ENCODE results near the gene TTBK1.

TTBK1 gene

GRCh38 chr6:43267619-43268354 is 24.5 kb downstream of the TTBK1 start:
- Histone ChIP-seq H3K36me3 (ENCODE audit: insufficient read depth, low read depth, low read length) (no peaks in the 10 kb centered on the region), H3K27ac (ENCODE audit: low read length) (no peak overlapping the region), H3K9ac (ENCODE audit: low read depth, low read length) (peak overlapping the region; percentile 16; the same call in 1 of the 2 replicates), H3K9me3 (ENCODE audit: insufficient read depth, low read depth, low read length) (no peaks in the 10 kb centered on the region), H3K4me1 (ENCODE audit: insufficient read depth, low read length) (peaks cover 6% of the 10 kb centered on the region; the same call in 1 of the 2 replicates), H3K27me3 (ENCODE audit: insufficient read depth, low read length) (peaks cover 52% of the 10 kb centered on the region), H3K4me3 (ENCODE audit: low read length) (no peak overlapping the region)

GRCh38 chr6:43268355-43268700 is 25.0 kb downstream of the TTBK1 start:
- Histone ChIP-seq H3K9me3 (ENCODE audit: insufficient read depth, low read depth, low read length) (no peaks in the 10 kb centered on the region), H3K27me3 (ENCODE audit: insufficient read depth, low read length) (peaks cover 57% of the 10 kb centered on the region), H3K27ac (ENCODE audit: low read length) (no peak overlapping the region), H3K36me3 (ENCODE audit: insufficient read depth, low read depth, low read length) (no peaks in the 10 kb centered on the region), H3K4me1 (ENCODE audit: insufficient read depth, low read length) (peaks cover 6% of the 10 kb centered on the region; the same call in 1 of the 2 replicates), H3K9ac (ENCODE audit: low read depth, low read length) (no peak overlapping the region), H3K4me3 (ENCODE audit: low read length) (no peak overlapping the region)

GRCh38 chr6:43268782-43269272 is 25.5 kb downstream of the TTBK1 start:
- 0 out of 2 replicates have a peak overlapping the region, but pooled peaks have one; percentile 45 for H3K4me3 ChIP-seq (ENCODE audit: low read length)
- no peaks in the 10 kb centered on the region for H3K36me3 ChIP-seq (ENCODE audit: insufficient read depth, low read depth, low read length)
- H3K27ac ChIP-seq (ENCODE audit: low read length) = no peak overlapping the region
- H3K27me3 ChIP-seq (ENCODE audit: insufficient read depth, low read length) = peaks cover 62% of the 10 kb centered on the region
- H3K9ac ChIP-seq (ENCODE audit: low read depth, low read length) = no peak overlapping the region
- H3K9me3 ChIP-seq (ENCODE audit: insufficient read depth, low read depth, low read length) = no peaks in the 10 kb centered on the region
- peaks cover 6% of the 10 kb centered on the region; the same call in 1 of the 2 replicates for H3K4me1 ChIP-seq (ENCODE audit: insufficient read depth, low read length)

GRCh38 chr6:43269273-43270007 is 26.2 kb downstream of the TTBK1 start:
- H3K9ac ChIP-seq (ENCODE audit: low read depth, low read length) = no peak overlapping the region
- H3K27ac ChIP-seq (ENCODE audit: low read length) = no peak overlapping the region
- no peaks in the 10 kb centered on the region for H3K36me3 ChIP-seq (ENCODE audit: insufficient read depth, low read depth, low read length)
- H3K27me3 ChIP-seq (ENCODE audit: insufficient read depth, low read length) = peaks cover 68% of the 10 kb centered on the region
- peak overlapping the region; percentile 45; the same call in 1 of the 2 replicates for H3K4me3 ChIP-seq (ENCODE audit: low read length)
- no peaks in the 10 kb centered on the region for H3K9me3 ChIP-seq (ENCODE audit: insufficient read depth, low read depth, low read length)
- peaks cover 6% of the 10 kb centered on the region; the same call in 1 of the 2 replicates for H3K4me1 ChIP-seq (ENCODE audit: insufficient read depth, low read length)

- H3K4me1 ChIP-seq (ENCODE audit: insufficient read depth, low read length) = peaks cover 8% of the 10 kb centered on the region; the same call in 1 of the 2 replicates
- no peak overlapping the region for H3K9ac ChIP-seq (ENCODE audit: low read depth, low read length)
- H3K4me3 ChIP-seq (ENCODE audit: low read length) = no peak overlapping the region
- peaks cover 86% of the 10 kb centered on the region for H3K27me3 ChIP-seq (ENCODE audit: insufficient read depth, low read length)
- no peaks in the 10 kb centered on the region for H3K36me3 ChIP-seq (ENCODE audit: insufficient read depth, low read depth, low read length)
- H3K9me3 ChIP-seq (ENCODE audit: insufficient read depth, low read depth, low read length) = no peaks in the 10 kb centered on the region
- no peak overlapping the region for H3K27ac ChIP-seq (ENCODE audit: low read length)
Observed at GRCh38 chr6:43271103-43271815, 28.0 kb downstream of the TTBK1 start.

- Histone ChIP-seq H3K27me3 (ENCODE audit: insufficient read depth, low read length) (peaks cover 93% of the 10 kb centered on the region), H3K9ac (ENCODE audit: low read depth, low read length) (no peak overlapping the region), H3K27ac (ENCODE audit: low read length) (no peak overlapping the region), H3K4me3 (ENCODE audit: low read length) (no peak overlapping the region), H3K4me1 (ENCODE audit: insufficient read depth, low read length) (peaks cover 12% of the 10 kb centered on the region), H3K36me3 (ENCODE audit: insufficient read depth, low read depth, low read length) (no peaks in the 10 kb centered on the region), H3K9me3 (ENCODE audit: insufficient read depth, low read depth, low read length) (no peaks in the 10 kb centered on the region)
Observed at GRCh38 chr6:43271944-43272343, 28.7 kb downstream of the TTBK1 start.

- Histone ChIP-seq H3K36me3 (ENCODE audit: insufficient read depth, low read depth, low read length) (no peaks in the 10 kb centered on the region), H3K27ac (ENCODE audit: low read length) (no peak overlapping the region), H3K9ac (ENCODE audit: low read depth, low read length) (no peak overlapping the region), H3K9me3 (ENCODE audit: insufficient read depth, low read depth, low read length) (no peaks in the 10 kb centered on the region), H3K4me3 (ENCODE audit: low read length) (no peak overlapping the region), H3K27me3 (ENCODE audit: insufficient read depth, low read length) (peaks cover 90% of the 10 kb centered on the region), H3K4me1 (ENCODE audit: insufficient read depth, low read length) (peaks cover 19% of the 10 kb centered on the region)
Observed at GRCh38 chr6:43273707-43274106, 30.4 kb downstream of the TTBK1 start.

GRCh38 chr6:43274127-43274915 is 31.0 kb downstream of the TTBK1 start:
- H3K27me3 ChIP-seq (ENCODE audit: insufficient read depth, low read length) = peaks cover 84% of the 10 kb centered on the region
- no peak overlapping the region for H3K27ac ChIP-seq (ENCODE audit: low read length)
- H3K36me3 ChIP-seq (ENCODE audit: insufficient read depth, low read depth, low read length) = no peaks in the 10 kb centered on the region
- H3K4me3 ChIP-seq (ENCODE audit: low read length) = peak overlapping the region; percentile 58
- no peak overlapping the region for H3K9ac ChIP-seq (ENCODE audit: low read depth, low read length)
- H3K9me3 ChIP-seq (ENCODE audit: insufficient read depth, low read depth, low read length) = no peaks in the 10 kb centered on the region
- peaks cover 24% of the 10 kb centered on the region for H3K4me1 ChIP-seq (ENCODE audit: insufficient read depth, low read length)

- no peaks in the 10 kb centered on the region for H3K9me3 ChIP-seq (ENCODE audit: insufficient read depth, low read depth, low read length)
- H3K4me3 ChIP-seq (ENCODE audit: low read length) = peak overlapping the region; percentile 75
- no peak overlapping the region for H3K27ac ChIP-seq (ENCODE audit: low read length)
- peaks cover 24% of the 10 kb centered on the region for H3K4me1 ChIP-seq (ENCODE audit: insufficient read depth, low read length)
- no peak overlapping the region for H3K9ac ChIP-seq (ENCODE audit: low read depth, low read length)
- H3K27me3 ChIP-seq (ENCODE audit: insufficient read depth, low read length) = peaks cover 77% of the 10 kb centered on the region
- no peaks in the 10 kb centered on the region for H3K36me3 ChIP-seq (ENCODE audit: insufficient read depth, low read depth, low read length)
Observed at GRCh38 chr6:43274916-43275597, 31.8 kb downstream of the TTBK1 start.

- Histone ChIP-seq H3K36me3 (ENCODE audit: insufficient read depth, low read depth, low read length) (no peaks in the 10 kb centered on the region), H3K4me1 (ENCODE audit: insufficient read depth, low read length) (peaks cover 24% of the 10 kb centered on the region), H3K9ac (ENCODE audit: low read depth, low read length) (no peak overlapping the region; the same call in 1 of the 2 replicates), H3K27me3 (ENCODE audit: insufficient read depth, low read length) (peaks cover 68% of the 10 kb centered on the region), H3K9me3 (ENCODE audit: insufficient read depth, low read depth, low read length) (no peaks in the 10 kb centered on the region), H3K27ac (ENCODE audit: low read length) (no peak overlapping the region), H3K4me3 (ENCODE audit: low read length) (peak overlapping the region; percentile 75)
Observed at GRCh38 chr6:43275801-43276576, 32.7 kb downstream of the TTBK1 start.

Measured in iPS-20b (cell line).